Stimulated activated CD4-positive, alpha-beta T cell treated with anti-CD3 and anti-CD28 coated beads, Interleukin-2, amount 100 ng/mL, for 48 hours (primary cell): ENCODE results near the gene C12orf56.
"Not testable (repeated sequence)": the region's sequence is repeated elsewhere in the genome, so short reads cannot be mapped to it uniquely, and the experiment has no call there.

Source experiments
- DNase-seq, 2 donors: peaks; one replicate each; pipeline ENCODE4 v3.0.0-alpha.2; 2020

The C12orf56 gene

GRCh38 chr12:64225626-64226025 lies 164.9 kb downstream of the C12orf56 start:
- no peak for DNase-seq

DNA sequence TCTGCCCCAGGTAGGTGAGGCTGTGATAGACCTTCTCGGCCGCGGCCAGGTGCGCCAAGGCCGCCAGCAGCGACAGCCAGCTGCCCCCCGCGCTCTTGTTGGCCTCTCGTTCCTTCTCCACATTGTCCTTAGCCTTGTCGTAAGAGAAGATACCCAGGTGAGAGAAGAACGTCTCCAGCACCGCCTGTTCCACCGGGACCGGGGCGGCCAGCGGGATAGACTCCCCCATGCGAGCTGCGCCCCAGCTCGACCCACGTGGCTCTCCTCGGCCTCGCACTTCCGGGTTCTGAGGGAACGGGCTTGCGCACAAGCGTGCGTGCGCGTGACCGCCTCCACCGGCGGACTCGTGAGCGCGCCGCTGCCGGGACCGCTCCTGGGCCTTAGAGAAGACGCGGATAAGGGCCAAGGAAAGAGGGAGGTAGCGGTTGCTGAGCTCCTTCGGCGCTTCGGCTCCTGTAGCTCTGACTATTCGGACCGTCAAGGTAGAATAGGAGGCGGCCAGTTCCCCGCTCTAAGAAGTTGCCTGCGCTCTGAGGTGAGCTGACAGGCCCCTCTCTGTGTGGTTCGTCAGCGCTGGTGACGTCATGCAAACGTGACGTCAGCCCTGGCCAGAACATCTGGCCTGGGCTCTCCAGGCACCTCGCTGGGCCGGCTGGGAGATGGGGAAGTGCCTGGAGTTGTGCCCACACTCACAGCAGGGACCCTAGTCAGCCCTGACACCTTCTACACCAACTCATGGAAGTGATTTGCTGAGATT lies 168.4 kb downstream of the C12orf56 start, which contains the start of gene KICS2:
KICS2 (minus strand) TSS at position 288 of the 757 bp plus-strand sequence; CDS start at position 229, 59 bp downstream.
- peak; percentile 81 to 82 for DNase-seq

- DNase-seq, result peak; percentile 44 to 49
Observed at GRCh38 chr12:64221651-64222008, 168.9 kb downstream of the C12orf56 start.

DNA sequence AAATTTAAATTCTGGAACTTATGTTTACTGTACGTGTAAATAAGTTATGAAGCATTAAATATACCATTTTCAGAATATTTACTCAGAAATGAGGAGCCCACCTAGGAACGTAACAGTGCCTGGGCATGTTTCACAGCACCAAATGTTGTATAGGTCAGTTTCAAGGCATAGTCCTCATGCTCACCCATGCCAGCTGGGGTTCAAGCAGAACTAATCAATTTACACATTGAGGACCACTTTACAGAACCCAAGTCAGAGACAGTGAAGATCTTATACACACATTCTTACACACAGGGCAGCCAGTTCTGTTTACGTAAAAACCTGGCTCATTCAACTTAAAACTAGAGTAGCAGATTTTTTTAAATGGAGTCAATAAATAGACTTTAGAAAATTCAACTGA lies 170.5 kb downstream of the C12orf56 start:
- no peak for DNase-seq

DNA sequence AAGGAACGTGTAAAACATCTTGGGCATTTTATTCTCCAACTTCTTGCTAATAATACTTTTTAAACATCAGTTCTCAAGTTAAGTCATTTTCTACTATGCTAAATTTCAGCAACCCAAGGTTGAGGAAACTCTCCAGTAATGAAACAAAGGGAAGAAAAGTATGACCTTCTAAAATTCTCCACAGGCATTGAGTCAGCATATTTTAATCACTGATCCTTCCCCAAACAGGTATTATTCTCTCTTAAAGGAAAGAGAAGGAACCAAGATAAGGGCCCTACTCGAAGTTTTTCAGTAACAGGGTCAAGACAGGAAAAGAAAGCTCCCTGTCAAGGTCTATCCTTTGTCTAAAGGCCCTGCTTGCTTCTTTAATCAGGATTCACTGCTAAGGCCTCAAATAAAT lies 171.4 kb downstream of the C12orf56 start:
- no peak for DNase-seq

DNA sequence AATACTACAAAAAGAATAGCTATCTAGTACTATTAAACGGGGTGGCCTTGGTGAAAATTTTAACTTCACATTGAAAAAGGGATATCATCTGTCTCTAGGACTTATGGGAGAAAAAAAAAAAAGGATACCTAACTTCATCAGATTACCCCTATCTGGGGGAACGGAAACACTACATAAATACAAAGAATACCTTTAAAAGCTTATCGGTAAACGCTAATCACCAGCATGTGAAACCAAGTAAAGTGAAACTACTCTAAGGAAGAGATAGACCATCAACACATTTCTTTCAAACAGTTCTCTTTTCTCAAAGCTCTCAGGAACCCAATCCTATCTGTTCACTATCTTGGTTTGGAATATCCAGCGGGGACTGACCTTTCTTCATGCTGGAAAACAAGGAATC lies 172.0 kb downstream of the C12orf56 start:
- no peak for DNase-seq

DNA sequence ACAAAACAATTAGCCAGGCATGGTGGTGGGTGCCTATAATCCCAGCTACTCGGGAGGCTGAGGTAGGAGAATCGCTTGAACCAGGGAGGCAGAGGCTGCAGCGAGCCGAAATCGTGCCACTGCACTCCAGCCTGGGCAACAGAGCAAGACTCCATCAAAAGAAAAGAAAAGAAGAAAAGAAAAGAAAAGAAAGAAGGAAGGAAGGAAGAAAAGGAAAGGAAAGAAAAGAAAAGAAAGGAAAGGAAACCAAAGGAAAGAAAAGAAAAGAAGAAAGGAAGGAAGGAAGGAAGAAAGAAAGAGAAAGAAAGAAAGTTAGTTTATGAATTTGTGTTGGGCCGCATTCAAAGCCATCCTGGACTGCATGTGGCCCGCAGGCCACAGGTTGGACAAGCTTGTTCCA lies 172.9 kb downstream of the C12orf56 start:
- not testable (repeated sequence) for DNase-seq

GRCh38 chr12:64216239-64216638 lies 174.3 kb downstream of the C12orf56 start:
- no peak for DNase-seq
